ENCODE measurements around the gene AFAP1L2. TPM values are rescaled to one million over a fixed set of nuclear protein-coding genes. Genes with fewer than 3 reads are reported as not detected.

Gene AFAP1L2
- total RNA-seq, 1 experiment from 2014 or later: 170 TPM

GRCh38 chr10:114304017-114304570 is 100.2 kb downstream of the AFAP1L2 start:
- ATAC-seq (peak; percentile 42), DNase-seq (ENCODE audit: low read depth, low spot score) (peak; percentile 76)
- Histone ChIP-seq H3K36me3 (ENCODE audit: control insufficient read depth, insufficient read depth, low read length) (peaks cover 2% of the 10 kb centered on the region; the same call in 1 of the 2 replicates), H3K9me3 (ENCODE audit: control insufficient read depth, insufficient read depth, low read depth, low read length) (no peaks in the 10 kb centered on the region), H3K4me1 (ENCODE audit: control insufficient read depth, insufficient read depth, low read length) (peaks cover 40% of the 10 kb centered on the region), H3K27ac (ENCODE audit: low read length) (peak overlapping the region; percentile 74), H3K27me3 (ENCODE audit: control insufficient read depth, insufficient read depth, low read length) (no peaks in the 10 kb centered on the region), H3K4me3 (ENCODE audit: low read depth in 2 of 2, low read length in 2 of 2) (peak overlapping the region; percentile 4 to 11; a peak in 2 of 4 replicates)
- in situ Hi-C loops (cut with HindIII; ENCODE audit: low pct_unique_long_range_greater_than_20kb, low sequenced_read_pairs): no loop called here
- TSS peak; percentile 52 for BruUV-seq (replicated peaks)
- TF ChIP-seq TCF7L2 (IDR thresholded peaks at IDR 0.05; ENCODE audit: low read depth, low read length) (peak; percentile 94), SIN3A (IDR thresholded peaks at IDR 0.05; ENCODE audit: borderline replicate concordance, insufficient read depth, low read depth, low read length) (no peak), POLR2AphosphoS5 (IDR thresholded peaks at IDR 0.05; ENCODE audit: low read depth, low read length) (no peak)
- TF ChIP-seq, protein P1, sequence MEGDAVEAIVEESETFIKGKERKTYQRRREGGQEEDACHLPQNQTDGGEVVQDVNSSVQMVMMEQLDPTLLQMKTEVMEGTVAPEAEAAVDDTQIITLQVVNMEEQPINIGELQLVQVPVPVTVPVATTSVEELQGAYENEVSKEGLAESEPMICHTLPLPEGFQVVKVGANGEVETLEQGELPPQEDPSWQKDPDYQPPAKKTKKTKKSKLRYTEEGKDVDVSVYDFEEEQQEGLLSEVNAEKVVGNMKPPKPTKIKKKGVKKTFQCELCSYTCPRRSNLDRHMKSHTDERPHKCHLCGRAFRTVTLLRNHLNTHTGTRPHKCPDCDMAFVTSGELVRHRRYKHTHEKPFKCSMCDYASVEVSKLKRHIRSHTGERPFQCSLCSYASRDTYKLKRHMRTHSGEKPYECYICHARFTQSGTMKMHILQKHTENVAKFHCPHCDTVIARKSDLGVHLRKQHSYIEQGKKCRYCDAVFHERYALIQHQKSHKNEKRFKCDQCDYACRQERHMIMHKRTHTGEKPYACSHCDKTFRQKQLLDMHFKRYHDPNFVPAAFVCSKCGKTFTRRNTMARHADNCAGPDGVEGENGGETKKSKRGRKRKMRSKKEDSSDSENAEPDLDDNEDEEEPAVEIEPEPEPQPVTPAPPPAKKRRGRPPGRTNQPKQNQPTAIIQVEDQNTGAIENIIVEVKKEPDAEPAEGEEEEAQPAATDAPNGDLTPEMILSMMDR (IDR thresholded peaks at IDR 0.05): peak; percentile 80
- ChIA-PET POLR2A (no interaction called here), CTCF (interaction anchor here (0.5 to 1.8 kb wide), 16 partner anchors 17 to 572 kb away, joined by 3 to 9 read pairs (median 3); no protein-coding TSS in a partner anchor)
- intact Hi-C loops (cut with micrococcal nuclease; ENCODE audit: unreplicated experiment): loop anchor here (1.0 kb wide), 1 partner anchor 133 kb away; no protein-coding TSS in a partner anchor

DNA sequence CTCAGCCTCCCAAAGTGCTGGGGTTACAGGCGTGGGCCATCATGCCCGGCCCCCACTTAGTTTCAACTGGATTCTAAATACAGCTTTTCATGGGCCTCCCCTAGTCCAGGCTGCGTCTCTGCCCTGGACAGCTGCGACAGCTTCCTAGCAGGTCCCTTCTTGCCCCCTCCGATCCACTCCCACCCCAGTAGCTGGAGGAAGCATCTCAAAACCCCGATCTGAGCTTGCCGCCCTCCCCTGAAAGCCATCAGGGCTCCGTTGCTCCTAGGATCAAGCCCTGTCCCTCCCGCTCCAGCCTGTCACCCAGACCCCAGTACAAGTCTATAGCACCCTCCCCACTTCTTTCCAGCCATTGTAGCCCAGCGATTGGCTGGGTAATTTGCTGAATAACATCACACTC is 100.7 kb downstream of the AFAP1L2 start:
- DNase-seq (ENCODE audit: low read depth, low spot score): no peak
- H3K9me3 ChIP-seq (ENCODE audit: control insufficient read depth, insufficient read depth, low read depth, low read length): no peaks in the 10 kb centered on the region
- CTCF ChIA-PET: interaction anchor here (0.6 to 1.8 kb wide), 9 partner anchors 16 to 571 kb away, joined by 3 to 9 read pairs (median 4); no protein-coding TSS in a partner anchor
- H3K4me1 ChIP-seq (ENCODE audit: control insufficient read depth, insufficient read depth, low read length): peaks cover 35% of the 10 kb centered on the region
- in situ Hi-C loops (cut with HindIII; ENCODE audit: low pct_unique_long_range_greater_than_20kb, low sequenced_read_pairs): no loop called here
- no peak overlapping the region for H3K4me3 ChIP-seq (ENCODE audit: low read depth in 2 of 2, low read length in 2 of 2)
- peak overlapping the region; percentile 74 for H3K27ac ChIP-seq (ENCODE audit: low read length)
- POLR2A ChIA-PET: no interaction called here
- ATAC-seq: no peak
- no TSS peak for BruUV-seq (replicated peaks)
- intact Hi-C loops (cut with micrococcal nuclease; ENCODE audit: unreplicated experiment): no loop called here
- no peaks in the 10 kb centered on the region for H3K27me3 ChIP-seq (ENCODE audit: control insufficient read depth, insufficient read depth, low read length)
- peaks cover 6% of the 10 kb centered on the region; the same call in 1 of the 2 replicates for H3K36me3 ChIP-seq (ENCODE audit: control insufficient read depth, insufficient read depth, low read length)
- TF ChIP-seq POLR2AphosphoS5 (IDR thresholded peaks at IDR 0.05; ENCODE audit: low read depth, low read length): no peak
- TF ChIP-seq, protein P1 (IDR thresholded peaks at IDR 0.05): no peak
- TF ChIP-seq TCF7L2 (IDR thresholded peaks at IDR 0.05; ENCODE audit: low read depth, low read length): no peak
- TF ChIP-seq, protein P2, sequence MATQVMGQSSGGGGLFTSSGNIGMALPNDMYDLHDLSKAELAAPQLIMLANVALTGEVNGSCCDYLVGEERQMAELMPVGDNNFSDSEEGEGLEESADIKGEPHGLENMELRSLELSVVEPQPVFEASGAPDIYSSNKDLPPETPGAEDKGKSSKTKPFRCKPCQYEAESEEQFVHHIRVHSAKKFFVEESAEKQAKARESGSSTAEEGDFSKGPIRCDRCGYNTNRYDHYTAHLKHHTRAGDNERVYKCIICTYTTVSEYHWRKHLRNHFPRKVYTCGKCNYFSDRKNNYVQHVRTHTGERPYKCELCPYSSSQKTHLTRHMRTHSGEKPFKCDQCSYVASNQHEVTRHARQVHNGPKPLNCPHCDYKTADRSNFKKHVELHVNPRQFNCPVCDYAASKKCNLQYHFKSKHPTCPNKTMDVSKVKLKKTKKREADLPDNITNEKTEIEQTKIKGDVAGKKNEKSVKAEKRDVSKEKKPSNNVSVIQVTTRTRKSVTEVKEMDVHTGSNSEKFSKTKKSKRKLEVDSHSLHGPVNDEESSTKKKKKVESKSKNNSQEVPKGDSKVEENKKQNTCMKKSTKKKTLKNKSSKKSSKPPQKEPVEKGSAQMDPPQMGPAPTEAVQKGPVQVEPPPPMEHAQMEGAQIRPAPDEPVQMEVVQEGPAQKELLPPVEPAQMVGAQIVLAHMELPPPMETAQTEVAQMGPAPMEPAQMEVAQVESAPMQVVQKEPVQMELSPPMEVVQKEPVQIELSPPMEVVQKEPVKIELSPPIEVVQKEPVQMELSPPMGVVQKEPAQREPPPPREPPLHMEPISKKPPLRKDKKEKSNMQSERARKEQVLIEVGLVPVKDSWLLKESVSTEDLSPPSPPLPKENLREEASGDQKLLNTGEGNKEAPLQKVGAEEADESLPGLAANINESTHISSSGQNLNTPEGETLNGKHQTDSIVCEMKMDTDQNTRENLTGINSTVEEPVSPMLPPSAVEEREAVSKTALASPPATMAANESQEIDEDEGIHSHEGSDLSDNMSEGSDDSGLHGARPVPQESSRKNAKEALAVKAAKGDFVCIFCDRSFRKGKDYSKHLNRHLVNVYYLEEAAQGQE (IDR thresholded peaks at IDR 0.05; ENCODE audit: insufficient read depth in 1 of 2, low read depth in 2 of 2, low read length in 1 of 2): no peak
- no peak for TF ChIP-seq SIN3A (IDR thresholded peaks at IDR 0.05; ENCODE audit: borderline replicate concordance, insufficient read depth, low read depth, low read length)

All from Panc1 (cell line).